NCI-H2196 treated with DMSO at 0.1 percent for 48 hours (cell line): ENCODE data around the gene KDM4C.
"Not testable (repeated sequence)": the region's sequence is repeated elsewhere in the genome, so short reads cannot be mapped to it uniquely, and the experiment has no call there.

ENCODE experiments used
- DNase-seq: peaks from one replicate; lab custom pipeline; 2025; ENCODE audit not compliant: unreplicated experiment; lab: John Stamatoyannopoulos, UW

KDM4C gene

DNA sequence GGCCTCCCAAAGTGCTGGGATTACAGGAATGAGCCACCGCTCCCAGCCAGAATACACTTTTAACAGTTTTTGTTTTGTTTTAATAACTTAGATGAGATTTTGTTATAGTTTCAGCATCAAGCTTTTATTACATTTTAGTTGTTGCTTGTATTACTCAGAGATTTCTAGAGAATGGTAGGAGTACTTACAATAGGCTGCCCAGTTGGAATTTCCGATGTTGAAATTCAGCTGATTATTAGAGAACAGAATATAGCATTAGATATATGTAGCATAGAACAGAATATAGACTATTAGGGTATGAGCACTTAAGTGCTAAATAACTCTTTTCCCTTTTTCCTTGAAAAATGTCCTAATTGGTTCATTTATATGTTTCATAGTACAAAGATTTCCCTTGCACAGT lies 6.2 kb downstream of the KDM4C start:
- no peak for DNase-seq

- no peak for DNase-seq
Measured at GRCh38 chr9:6764523-6764922, 6.8 kb downstream of the KDM4C start.

- no peak for DNase-seq
Measured at GRCh38 chr9:6764950-6765349, 7.2 kb downstream of the KDM4C start.

- no peak for DNase-seq
Measured at GRCh38 chr9:6765396-6765795, 7.6 kb downstream of the KDM4C start.

DNA sequence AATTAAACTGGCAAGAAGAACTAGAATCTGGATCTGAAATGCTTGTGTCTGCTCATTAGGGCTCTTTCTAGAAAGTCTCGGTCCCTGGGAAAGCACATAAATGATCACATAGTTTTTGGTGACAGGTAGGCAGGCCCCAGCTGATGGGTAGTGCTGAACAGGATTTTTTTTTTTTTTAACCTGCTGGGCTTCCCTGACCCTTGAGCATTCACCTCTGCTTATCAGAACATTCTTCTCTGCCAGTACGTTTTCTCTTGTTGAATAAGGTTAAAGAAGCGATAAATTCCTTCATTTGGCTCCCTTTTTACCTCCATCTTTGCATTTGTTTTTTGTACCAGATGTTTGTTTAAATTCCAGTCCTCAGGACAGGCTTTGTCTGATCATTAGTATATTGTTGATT lies 8.8 kb downstream of the KDM4C start:
- no peak for DNase-seq

DNA sequence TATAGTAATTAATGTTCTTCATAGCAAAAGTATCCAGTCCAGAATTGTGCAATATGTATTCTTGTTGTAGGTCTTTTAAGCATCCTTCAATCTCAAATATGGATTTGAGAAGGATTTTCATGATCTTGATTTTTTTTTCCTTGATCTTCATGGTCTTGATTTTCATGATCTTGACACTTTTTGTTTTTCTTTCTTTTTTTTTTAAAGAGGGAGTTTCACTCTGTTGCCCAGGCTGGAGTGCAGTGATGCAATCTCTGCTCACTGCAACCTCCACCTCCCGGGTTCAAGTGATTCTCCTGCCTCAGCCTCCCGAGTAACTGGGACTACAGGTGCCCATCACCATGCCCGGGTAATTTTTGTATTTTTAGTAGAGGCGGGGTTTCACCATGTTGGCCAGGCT lies 10.8 kb downstream of the KDM4C start:
- not testable (repeated sequence) for DNase-seq

GRCh38 chr9:6771722-6772121 lies 13.9 kb downstream of the KDM4C start:
- no peak for DNase-seq

- no peak for DNase-seq
Measured at GRCh38 chr9:6777213-6777902, 19.6 kb downstream of the KDM4C start.

DNA sequence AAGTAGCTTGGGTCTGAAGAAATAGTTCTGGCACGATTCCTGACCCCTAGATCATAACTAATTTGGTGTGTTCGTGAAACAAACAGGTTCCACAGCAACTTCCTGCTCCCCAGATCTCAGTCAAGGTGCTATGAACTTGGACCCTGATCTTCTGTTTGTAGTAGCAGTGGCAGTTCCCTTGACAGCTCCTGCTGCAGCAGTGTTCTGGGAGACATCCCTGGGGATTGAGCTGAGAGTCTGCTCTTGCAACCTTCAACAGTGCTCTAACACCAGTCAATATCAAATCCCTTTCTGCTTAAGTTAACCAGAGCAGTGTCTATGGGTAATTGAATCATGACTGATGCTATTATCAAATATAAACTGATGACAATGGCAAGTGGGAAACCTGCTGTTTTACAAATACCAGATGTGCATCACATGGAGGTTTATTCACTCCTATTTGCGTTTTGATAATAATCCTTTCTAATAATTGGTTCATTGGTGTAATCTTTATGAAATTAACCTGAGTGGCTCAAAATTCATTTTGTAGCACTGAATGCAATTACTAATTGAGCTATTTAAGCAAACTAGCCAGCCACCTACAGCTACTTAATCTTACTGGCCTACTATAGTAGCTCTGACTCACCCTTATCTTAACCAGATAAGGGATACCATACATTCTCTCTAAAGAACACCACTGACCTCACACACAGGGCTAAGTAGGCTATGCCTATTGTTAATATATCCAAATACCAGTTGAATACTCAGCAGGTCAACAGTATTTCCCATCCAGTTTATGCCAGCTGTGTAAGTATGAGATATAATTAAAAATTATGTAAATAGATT lies 21.9 kb downstream of the KDM4C start:
- no peak for DNase-seq

GRCh38 chr9:6780690-6781089 lies 22.9 kb downstream of the KDM4C start:
- DNase-seq = no peak

DNA sequence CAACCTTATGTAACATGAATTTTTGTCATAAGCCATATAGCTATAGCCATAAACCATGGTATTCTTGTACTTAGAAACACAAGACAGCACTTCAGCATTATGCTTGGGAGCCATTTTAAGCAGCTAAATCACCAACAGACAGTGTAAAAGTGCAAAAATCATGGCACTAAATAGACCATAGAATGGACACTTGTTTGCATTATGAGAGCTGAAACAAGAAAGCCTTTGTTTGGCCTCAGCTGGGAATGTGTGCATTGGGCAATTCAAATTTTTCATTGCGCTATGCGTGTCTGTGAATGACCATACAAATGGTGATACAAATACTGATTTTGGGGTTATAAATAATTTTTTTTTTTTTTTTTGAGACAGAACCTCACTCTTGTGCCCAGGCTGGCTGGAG lies 23.7 kb downstream of the KDM4C start:
- DNase-seq = no peak

- no peak for DNase-seq
Measured at GRCh38 chr9:6782345-6782744, 24.6 kb downstream of the KDM4C start.

- DNase-seq = no peak
Measured at GRCh38 chr9:6782981-6783380, 25.2 kb downstream of the KDM4C start.

DNA sequence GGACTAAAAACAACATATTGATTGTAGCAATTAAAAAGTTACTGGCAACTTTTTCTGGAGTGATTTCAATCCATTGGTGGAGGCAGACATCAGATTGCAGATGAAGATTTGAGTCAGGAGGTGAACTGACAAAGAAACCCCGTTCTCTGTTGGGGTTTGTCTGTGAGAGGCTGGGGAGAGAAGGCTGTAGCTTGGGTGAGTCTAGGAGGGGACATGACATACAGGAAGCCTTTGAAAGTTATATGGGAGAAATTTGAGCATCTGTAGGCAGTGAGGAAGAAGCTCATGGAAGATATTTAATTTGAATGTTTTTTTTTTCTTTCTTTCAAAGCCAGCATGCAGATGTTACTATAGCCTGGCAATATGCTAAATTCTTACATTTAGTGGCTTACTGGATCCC lies 26.0 kb downstream of the KDM4C start:
- no peak for DNase-seq

DNA sequence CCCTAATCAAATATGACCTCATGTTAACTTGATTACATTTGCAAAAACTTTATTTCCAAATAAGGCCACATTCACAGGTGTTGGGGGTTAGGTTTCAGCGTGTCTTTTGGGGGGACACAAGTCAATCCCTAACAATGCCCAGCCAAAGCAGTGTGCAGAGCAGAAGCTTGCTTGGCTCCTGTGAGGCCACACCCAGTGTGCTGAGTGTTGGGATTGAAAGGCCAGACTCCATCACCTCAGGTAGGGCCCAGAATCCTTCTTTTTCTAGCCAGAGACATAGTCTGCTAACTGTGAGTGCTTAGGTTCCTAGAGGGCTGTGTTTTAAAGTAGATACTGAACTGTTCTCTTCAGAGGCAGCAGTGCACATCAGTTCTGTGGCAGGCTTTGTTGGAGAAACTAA lies 27.9 kb downstream of the KDM4C start:
- DNase-seq = no peak

- DNase-seq = no peak
Measured at GRCh38 chr9:6787793-6788161, 30.0 kb downstream of the KDM4C start.

DNA sequence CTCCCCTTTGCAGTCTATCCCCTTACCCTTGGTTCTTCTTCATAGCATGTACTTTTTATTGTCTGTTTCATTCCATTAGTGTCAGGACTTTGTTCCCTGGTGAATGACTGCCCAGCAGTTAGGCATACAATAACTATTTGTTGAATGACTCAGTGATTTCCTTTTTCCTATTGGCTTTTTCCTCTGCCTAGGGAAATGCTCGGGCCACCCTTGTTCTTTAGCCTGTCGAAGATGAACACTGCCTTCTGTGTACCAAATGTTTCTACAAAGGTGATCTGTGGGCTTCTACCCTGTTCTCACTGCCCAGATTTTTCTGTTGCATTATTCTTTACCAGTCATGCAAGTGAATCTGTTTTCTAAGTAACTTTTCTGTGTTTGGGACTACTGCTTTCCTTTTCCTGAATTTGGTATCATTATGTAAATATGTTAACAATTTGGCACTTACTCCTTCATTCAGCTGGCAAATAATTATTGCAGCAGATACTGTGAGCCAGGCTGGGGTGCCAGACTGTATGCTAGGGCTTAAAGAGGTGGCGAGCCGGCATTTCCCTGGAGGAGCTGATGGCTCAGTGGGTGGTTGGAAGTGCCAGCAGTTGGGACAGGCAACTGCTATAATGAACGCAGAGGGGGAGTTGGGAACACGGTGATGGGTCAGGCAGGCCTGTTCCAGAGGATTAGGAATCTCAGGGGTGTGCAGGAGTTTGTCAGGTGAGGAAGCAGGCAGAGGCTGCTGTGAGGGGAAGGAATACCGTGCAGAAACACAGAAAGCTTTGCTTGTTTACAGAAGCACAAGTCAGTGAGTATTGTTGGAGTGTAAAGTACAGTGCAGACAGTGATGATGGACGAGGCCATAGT lies 30.6 kb downstream of the KDM4C start:
- DNase-seq = no peak

DNA sequence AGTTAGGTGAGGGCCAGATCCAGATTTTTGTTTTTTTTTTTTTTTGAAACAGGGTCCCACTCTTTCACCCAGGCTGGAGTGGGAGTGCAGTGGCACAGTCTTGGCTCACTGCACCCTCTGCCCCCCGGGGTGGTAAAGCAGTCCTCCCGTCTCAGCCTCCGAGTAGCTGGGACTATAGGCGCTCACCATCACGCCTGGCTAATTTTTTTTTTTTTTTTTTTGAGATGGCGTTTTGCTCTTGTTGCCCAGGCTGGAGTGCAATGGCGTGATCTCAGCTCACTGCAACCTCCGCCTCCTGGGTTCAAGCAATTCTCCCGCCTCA lies 31.2 kb downstream of the KDM4C start:
- DNase-seq = not testable (repeated sequence)

- no peak for DNase-seq
Measured at GRCh38 chr9:6790866-6791265, 33.1 kb downstream of the KDM4C start.

DNA sequence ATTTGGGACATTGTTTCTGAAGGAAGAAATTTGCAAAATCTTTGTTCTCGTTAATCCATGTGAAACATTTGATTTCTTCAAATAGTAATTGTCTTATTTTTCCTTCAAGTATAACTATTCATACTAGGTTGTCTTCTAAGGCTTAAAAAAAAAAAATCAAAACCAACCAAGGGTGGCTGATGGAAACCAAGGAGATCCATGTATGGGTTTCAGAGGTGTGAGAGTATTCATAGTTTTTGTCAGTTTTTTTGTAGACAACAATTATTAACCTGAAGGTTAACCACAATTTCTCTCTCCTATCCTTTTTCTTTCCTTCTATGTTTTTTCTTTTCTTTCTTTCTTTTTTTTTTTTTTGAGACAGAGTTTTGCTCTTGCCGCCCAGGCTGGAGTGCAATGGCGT lies 35.4 kb downstream of the KDM4C start:
- no peak for DNase-seq

DNA sequence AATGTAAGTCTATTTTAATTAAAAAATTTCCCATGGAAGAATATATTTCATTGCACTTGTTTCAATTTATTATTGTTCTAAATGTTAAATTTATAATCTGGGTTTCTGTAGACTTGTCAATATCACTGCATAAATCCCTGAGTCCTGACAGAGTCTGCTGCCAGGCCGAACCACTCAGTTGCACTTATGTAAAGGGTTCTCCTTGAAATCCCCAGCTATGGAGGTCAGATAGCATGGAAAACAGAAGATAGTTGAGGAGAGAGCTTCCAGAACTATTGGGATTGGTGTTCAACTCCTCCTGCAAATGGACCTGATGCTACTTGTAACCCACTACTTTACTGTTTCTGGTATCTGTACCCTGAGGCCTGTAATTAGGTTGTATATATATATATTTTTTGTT lies 37.2 kb downstream of the KDM4C start:
- no peak for DNase-seq

DNA sequence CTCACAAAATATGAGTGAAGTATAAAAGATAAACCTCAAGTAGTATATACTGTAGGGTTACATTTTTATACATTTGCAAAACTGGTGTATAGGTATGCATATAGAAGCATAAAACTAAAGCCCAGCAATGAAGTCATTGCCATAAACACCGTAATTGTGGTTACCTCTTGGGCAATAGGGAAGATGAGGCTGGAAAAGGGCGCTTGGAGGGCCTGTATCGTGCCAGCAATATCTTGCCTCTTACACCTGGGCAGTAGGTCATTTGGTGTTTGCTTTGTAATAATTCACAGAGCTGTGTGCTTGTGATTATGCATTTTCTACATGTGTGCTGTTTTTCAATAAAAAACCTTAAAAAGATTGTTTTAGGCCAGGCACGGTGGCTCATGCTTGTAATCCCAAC lies 45.2 kb downstream of the KDM4C start:
- no peak for DNase-seq
